HG03135 (cell line): ENCODE results near the gene EXOC4.
"Not testable (repeated sequence)": the region's sequence is repeated elsewhere in the genome, so short reads cannot be mapped to it uniquely, and the experiment has no call there.

Source experiments
- ATAC-seq: cut with Tn5 transposase; IDR thresholded peaks from one replicate; pipeline ENCODE4 v1.9.1; 2021; ENCODE audit warnings: mild to moderate bottlenecking, moderate library complexity; ENCODE audit not compliant: unreplicated experiment

Gene EXOC4

GRCh38 chr7:133906553-133906952, 653.7 kb downstream of the EXOC4 start:
- ATAC-seq = not testable (repeated sequence)

- ATAC-seq = no peak
Measured at GRCh38 chr7:133910761-133911160, 657.9 kb downstream of the EXOC4 start.

GRCh38 chr7:133911724-133912123, 658.8 kb downstream of the EXOC4 start:
- ATAC-seq = no peak

- no peak for ATAC-seq
Measured at GRCh38 chr7:133912916-133913697, 660.2 kb downstream of the EXOC4 start.

GRCh38 chr7:133916621-133917020, 663.7 kb downstream of the EXOC4 start:
- no peak for ATAC-seq

GRCh38 chr7:133919810-133920209, 666.9 kb downstream of the EXOC4 start:
- no peak for ATAC-seq

GRCh38 chr7:133921635-133922182, 668.8 kb downstream of the EXOC4 start:
- ATAC-seq = no peak

- no peak for ATAC-seq
Measured at GRCh38 chr7:133923974-133924373, 671.1 kb downstream of the EXOC4 start.

GRCh38 chr7:133931053-133931452, 678.2 kb downstream of the EXOC4 start:
- no peak for ATAC-seq

GRCh38 chr7:133932591-133932990, 679.7 kb downstream of the EXOC4 start:
- ATAC-seq = no peak

- no peak for ATAC-seq
Measured at GRCh38 chr7:133934262-133934976, 681.5 kb downstream of the EXOC4 start.

GRCh38 chr7:133934977-133935330, 682.1 kb downstream of the EXOC4 start:
- no peak for ATAC-seq

- no peak for ATAC-seq
Measured at GRCh38 chr7:133936074-133936473, 683.2 kb downstream of the EXOC4 start.

- no peak for ATAC-seq
Measured at GRCh38 chr7:133937786-133938185, 684.9 kb downstream of the EXOC4 start.

GRCh38 chr7:133940368-133940767, 687.5 kb downstream of the EXOC4 start:
- ATAC-seq = no peak

- ATAC-seq = no peak
Measured at GRCh38 chr7:133941496-133941895, 688.6 kb downstream of the EXOC4 start.

GRCh38 chr7:133945497-133945896, 692.6 kb downstream of the EXOC4 start:
- ATAC-seq = no peak

GRCh38 chr7:133947458-133948254, 694.8 kb downstream of the EXOC4 start:
- no peak for ATAC-seq

GRCh38 chr7:133948588-133948987, 695.7 kb downstream of the EXOC4 start:
- ATAC-seq = no peak

GRCh38 chr7:133950855-133951254, 698.0 kb downstream of the EXOC4 start:
- ATAC-seq = no peak

GRCh38 chr7:133955208-133955607, 702.3 kb downstream of the EXOC4 start:
- ATAC-seq = no peak
